Measurements from ENCODE around the gene F11R.
"Not testable (repeated sequence)": the region's sequence is repeated elsewhere in the genome, so short reads cannot be mapped to it uniquely, and the experiment has no call there.

DNA sequence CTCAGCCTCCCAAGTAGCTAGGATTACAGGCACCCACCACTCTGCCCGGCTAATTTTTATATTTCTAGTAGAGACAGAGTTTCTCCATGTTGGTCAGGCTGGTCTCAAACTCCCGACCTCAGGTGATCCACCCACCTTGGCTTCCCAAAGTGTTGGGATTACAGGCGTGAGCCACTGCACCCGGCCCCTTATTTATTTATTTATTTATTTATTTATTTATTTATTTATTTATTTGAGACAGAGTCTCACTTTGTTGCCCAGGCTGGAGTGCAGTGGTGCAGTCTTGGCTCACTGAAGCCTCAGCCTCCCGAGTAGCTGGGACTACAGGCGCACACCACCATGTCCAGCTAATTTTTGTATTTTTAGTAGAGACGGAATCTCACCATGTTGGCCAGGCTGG is 44.7 kb upstream of the F11R start:
- TF ChIP-seq, protein P1, sequence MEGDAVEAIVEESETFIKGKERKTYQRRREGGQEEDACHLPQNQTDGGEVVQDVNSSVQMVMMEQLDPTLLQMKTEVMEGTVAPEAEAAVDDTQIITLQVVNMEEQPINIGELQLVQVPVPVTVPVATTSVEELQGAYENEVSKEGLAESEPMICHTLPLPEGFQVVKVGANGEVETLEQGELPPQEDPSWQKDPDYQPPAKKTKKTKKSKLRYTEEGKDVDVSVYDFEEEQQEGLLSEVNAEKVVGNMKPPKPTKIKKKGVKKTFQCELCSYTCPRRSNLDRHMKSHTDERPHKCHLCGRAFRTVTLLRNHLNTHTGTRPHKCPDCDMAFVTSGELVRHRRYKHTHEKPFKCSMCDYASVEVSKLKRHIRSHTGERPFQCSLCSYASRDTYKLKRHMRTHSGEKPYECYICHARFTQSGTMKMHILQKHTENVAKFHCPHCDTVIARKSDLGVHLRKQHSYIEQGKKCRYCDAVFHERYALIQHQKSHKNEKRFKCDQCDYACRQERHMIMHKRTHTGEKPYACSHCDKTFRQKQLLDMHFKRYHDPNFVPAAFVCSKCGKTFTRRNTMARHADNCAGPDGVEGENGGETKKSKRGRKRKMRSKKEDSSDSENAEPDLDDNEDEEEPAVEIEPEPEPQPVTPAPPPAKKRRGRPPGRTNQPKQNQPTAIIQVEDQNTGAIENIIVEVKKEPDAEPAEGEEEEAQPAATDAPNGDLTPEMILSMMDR (IDR thresholded peaks at IDR 0.05), result not testable (repeated sequence)
- not testable (repeated sequence) for TF ChIP-seq POLR2A, EP300 (IDR thresholded peaks at IDR 0.05)
